Measurements from ENCODE around the gene SPATA9. TPM values are rescaled to one million over a fixed set of nuclear protein-coding genes. Genes with fewer than 3 reads are reported as not detected.

SPATA9 gene
- total and polyA plus RNA-seq, 2 of the 8 experiments (the other 6 are each of a cell fraction or from before 2014, with no cell fraction given), result not detected

GRCh38 chr5:95647886-95648860 lies 34.6 kb downstream of the SPATA9 start (continued):
- no peak for TF ChIP-seq SIN3A (conservative IDR thresholded peaks at IDR 0.05 in 1 of 2, IDR thresholded peaks at IDR 0.05 in 1 of 2; ENCODE audit: low read depth in 1 of 2, low read length in 2 of 2)
- no peak for TF ChIP-seq GTF2F1 (IDR thresholded peaks at IDR 0.05; ENCODE audit: borderline replicate concordance, low read depth, low read length)
- no peak for TF ChIP-seq CTBP2 (IDR thresholded peaks at IDR 0.05; ENCODE audit: borderline replicate concordance, insufficient read depth, insufficient read length, low read length)
- TF ChIP-seq CBX8 (IDR thresholded peaks at IDR 0.05; ENCODE audit: borderline replicate concordance, low read depth, low read length), result no peak
- TF ChIP-seq EZH2 (IDR thresholded peaks at IDR 0.05; ENCODE audit: low read depth, low read length, severe bottlenecking), result no peak
- no peak for TF ChIP-seq TEAD4 (IDR thresholded peaks at IDR 0.05; ENCODE audit: low read depth, low read length)
- TF ChIP-seq SUZ12 (IDR thresholded peaks at IDR 0.05; ENCODE audit: low read length), result no peak
- TF ChIP-seq TAF7 (optimal IDR thresholded peaks at IDR 0.05; ENCODE audit: borderline replicate concordance, low read depth, low read length), result no peak
